Mesendoderm (in vitro differentiated cells): ENCODE results near the gene CADM2.
"Not testable (repeated sequence)": the region's sequence is repeated elsewhere in the genome, so short reads cannot be mapped to it uniquely, and the experiment has no call there.

ENCODE experiments used
- DNase-seq: peaks from one replicate; pipeline ENCODE4 v3.0.0; 2013
- H2AK5ac ChIP-seq: 2 replicates; pipeline ENCODE4 v1.6.1; 2013; ENCODE audit warnings: low read length, inconsistent platforms
- H2BK120ac ChIP-seq: 2 replicates; pipeline ENCODE4 v1.6.1; 2013; ENCODE audit warnings: low read depth, mild to moderate bottlenecking, low read length, moderate library complexity, mixed read lengths
- H2BK15ac ChIP-seq: replicated peaks from 2 replicates; pipeline ENCODE4 v1.6.1; 2013; ENCODE audit warnings: low read depth, mild to moderate bottlenecking, moderate library complexity
- H2BK5ac ChIP-seq: 2 replicates; pipeline ENCODE4 v1.6.1; 2013; ENCODE audit warnings: low read length, inconsistent platforms
- H3K18ac ChIP-seq: 2 replicates; pipeline ENCODE4 v1.6.1; 2013; ENCODE audit warnings: mild to moderate bottlenecking, low read length, mixed read lengths
- H3K23ac ChIP-seq: one replicate; pipeline ENCODE4 v1.6.1; 2013; ENCODE audit warnings: low read length
- H3K27ac ChIP-seq: 2 replicates; pipeline ENCODE4 v1.5.1; 2013; ENCODE audit warnings: low read depth, mild to moderate bottlenecking, inconsistent platforms, low read length, moderate library complexity
- H3K27me3 ChIP-seq: 2 replicates; pipeline ENCODE4 v1.6.1; 2013; ENCODE audit warnings: low read length, control low read depth, mild to moderate bottlenecking, inconsistent platforms; ENCODE audit not compliant: insufficient read depth, poor library complexity
- H3K36me3 ChIP-seq: 2 replicates; pipeline ENCODE4 v1.6.1; 2013; ENCODE audit warnings: low read length, inconsistent platforms; ENCODE audit not compliant: control insufficient read depth, insufficient read depth
- H3K4ac ChIP-seq: one replicate; pipeline ENCODE4 v1.6.1; 2013; ENCODE audit warnings: low read depth, mild to moderate bottlenecking, low read length, moderate library complexity
- H3K4me1 ChIP-seq: 2 replicates; pipeline ENCODE4 v1.6.1; 2013; ENCODE audit warnings: low read depth, low read length, inconsistent platforms; ENCODE audit not compliant: control insufficient read depth
- H3K4me2 ChIP-seq: 2 replicates; pipeline ENCODE4 v1.6.1; 2013; ENCODE audit warnings: low read length
- H3K4me3 ChIP-seq: 2 replicates; pipeline ENCODE4 v1.5.1; 2013; ENCODE audit warnings: mild to moderate bottlenecking, low read length
- H3K56ac ChIP-seq: one replicate; pipeline ENCODE4 v1.6.1; 2013; ENCODE audit warnings: low read length
- H3K79me1 ChIP-seq: 2 replicates; pipeline ENCODE4 v1.6.1; 2013; ENCODE audit warnings: low read length, inconsistent platforms
- H3K79me2 ChIP-seq: 2 replicates; pipeline ENCODE4 v1.6.1; 2013; ENCODE audit warnings: mild to moderate bottlenecking, low read length; ENCODE audit not compliant: control insufficient read depth, insufficient read depth
- H3K9ac ChIP-seq: 2 replicates; pipeline ENCODE4 v1.6.1; 2013; ENCODE audit warnings: low read length, inconsistent platforms
- H4K5ac ChIP-seq: one replicate; pipeline ENCODE4 v1.6.1; 2013; ENCODE audit warnings: low read length
- H4K8ac ChIP-seq: one replicate; pipeline ENCODE4 v1.6.1; 2013; ENCODE audit warnings: low read depth, mild to moderate bottlenecking, control low read depth, low read length, moderate library complexity
- whole genome bisulfite sequencing: extraction: QIAGEN DNeasy Blood & Tissue Kit; methylation state at CpG from one replicate; pipeline ENCODE4 v1.1.7; 2013; ENCODE audit warnings: low lambda C conversion rate, missing lambda C conversion rate; ENCODE audit not compliant: insufficient coverage; ENCODE audit errors: extremely low coverage; 5-methylcytosine and 5-hydroxymethylcytosine counted together

CADM2 gene

DNA sequence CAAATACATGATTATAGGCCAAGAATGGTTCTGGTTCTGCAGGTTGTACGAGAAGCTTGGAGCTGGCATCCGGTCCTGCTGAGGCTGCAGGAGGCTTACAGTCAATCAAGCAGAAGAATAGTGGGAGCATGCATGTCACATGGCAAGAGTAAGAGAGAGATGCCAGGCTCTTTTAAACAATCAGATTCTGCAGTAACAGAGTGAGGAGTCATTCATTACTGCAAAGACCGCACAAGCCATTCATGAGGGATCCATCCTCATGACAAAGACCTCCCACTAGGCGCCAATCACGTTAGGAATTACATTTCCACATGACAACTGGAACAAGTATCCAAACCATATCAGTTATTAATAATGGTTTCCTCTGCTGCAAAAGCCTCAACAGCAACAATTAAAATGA lies 536.8 kb downstream of the CADM2 start:
- Histone ChIP-seq H3K4me2 (no peak overlapping the region), H2BK120ac (no peak overlapping the region), H3K4ac (no peak overlapping the region), H2BK5ac (no peak overlapping the region), H3K79me1 (no peaks in the 10 kb centered on the region), H2AK5ac (no peak overlapping the region), H3K36me3 (no peaks in the 10 kb centered on the region), H3K4me3 (no peak overlapping the region), H3K4me1 (no peaks in the 10 kb centered on the region), H3K79me2 (no peaks in the 10 kb centered on the region), H3K27ac (no peak overlapping the region), H3K9ac (no peak overlapping the region), H4K8ac (no peak overlapping the region), H4K5ac (no peak overlapping the region), H3K18ac (no peak overlapping the region), H3K56ac (no peak overlapping the region), H3K27me3 (no peaks in the 10 kb centered on the region), H3K23ac (no peak overlapping the region), H2BK15ac (no peak overlapping the region)
- no CpG with 5 or more reads among the region's 5 CpGs for WGBS
- no peak for DNase-seq

DNA sequence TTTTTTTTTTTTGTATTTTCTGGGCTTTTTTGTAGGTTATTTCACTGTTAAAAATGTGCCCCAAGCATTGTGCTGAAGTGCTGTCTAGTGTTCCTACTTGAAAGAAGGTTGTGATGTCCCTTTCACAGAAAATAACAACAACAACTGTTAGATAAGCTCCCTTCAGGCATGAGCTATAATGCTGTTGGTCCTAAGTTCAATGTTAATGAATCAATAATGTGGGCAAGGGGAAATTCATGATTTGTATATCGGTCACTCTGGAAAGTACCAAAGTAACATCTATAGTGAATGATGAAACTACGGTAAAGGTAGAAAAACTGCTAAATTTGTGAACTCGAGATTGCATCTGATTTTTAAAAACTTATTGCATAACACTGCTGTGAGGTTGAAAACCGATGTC lies 539.4 kb downstream of the CADM2 start:
- Histone ChIP-seq H3K79me1 (no peaks in the 10 kb centered on the region), H3K27ac (no peak overlapping the region), H2AK5ac (no peak overlapping the region), H3K9ac (no peak overlapping the region), H2BK15ac (no peak overlapping the region), H3K79me2 (no peaks in the 10 kb centered on the region), H4K5ac (no peak overlapping the region), H4K8ac (no peak overlapping the region), H3K27me3 (no peaks in the 10 kb centered on the region), H2BK120ac (no peak overlapping the region), H3K18ac (no peak overlapping the region), H3K4ac (no peak overlapping the region), H3K56ac (no peak overlapping the region), H3K36me3 (no peaks in the 10 kb centered on the region), H3K4me1 (no peaks in the 10 kb centered on the region), H2BK5ac (no peak overlapping the region), H3K4me3 (no peak overlapping the region), H3K4me2 (no peak overlapping the region), H3K23ac (no peak overlapping the region)
- no CpG with 5 or more reads among the region's 4 CpGs for WGBS
- DNase-seq = no peak

DNA sequence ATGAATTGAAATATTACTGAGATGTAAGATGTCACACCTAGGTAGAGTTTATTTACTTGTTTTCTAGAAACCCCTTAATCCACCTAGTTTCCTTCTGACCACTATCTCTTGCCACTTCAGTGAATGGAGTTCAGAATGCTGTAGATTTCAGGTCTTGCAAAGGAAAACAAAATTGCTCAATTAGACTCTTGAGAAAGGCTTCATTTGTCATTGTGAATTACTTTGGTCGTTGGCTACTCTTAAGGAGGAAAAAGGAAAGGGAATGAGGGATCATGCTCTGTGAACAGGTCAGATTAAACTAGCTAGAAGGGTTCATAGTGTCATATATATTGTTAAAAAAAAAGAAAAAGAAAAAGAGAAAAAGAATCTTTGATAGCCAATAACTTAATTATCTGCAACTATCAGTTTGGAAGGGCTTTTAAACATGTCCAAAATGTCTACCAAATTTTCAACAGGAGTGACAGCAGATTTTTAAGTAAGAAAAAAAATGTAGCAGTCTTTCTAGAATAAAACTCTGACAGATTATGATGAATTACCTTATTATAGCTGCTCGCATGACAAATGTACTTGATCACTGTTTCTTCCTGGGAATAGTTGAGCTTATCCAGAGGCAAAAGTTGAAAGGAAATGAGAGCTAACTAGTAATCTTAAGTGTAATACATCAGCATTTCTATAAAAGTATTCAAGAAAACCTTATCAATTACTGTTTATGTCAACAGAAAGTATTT lies 543.5 kb downstream of the CADM2 start:
- no peaks in the 10 kb centered on the region for H3K79me2 ChIP-seq
- no peak overlapping the region for H3K4ac ChIP-seq
- no peaks in the 10 kb centered on the region for H3K27me3 ChIP-seq
- H2BK15ac ChIP-seq = no peak overlapping the region
- no peak overlapping the region for H3K9ac ChIP-seq
- no peak overlapping the region for H3K4me2 ChIP-seq
- no peak for DNase-seq
- no peaks in the 10 kb centered on the region for H3K79me1 ChIP-seq
- H2AK5ac ChIP-seq = no peak overlapping the region
- H4K5ac ChIP-seq = no peak overlapping the region
- H3K27ac ChIP-seq = no peak overlapping the region
- H2BK5ac ChIP-seq = no peak overlapping the region
- H3K56ac ChIP-seq = no peak overlapping the region
- H3K36me3 ChIP-seq = no peaks in the 10 kb centered on the region
- no peak overlapping the region for H3K18ac ChIP-seq
- no peak overlapping the region for H3K23ac ChIP-seq
- H2BK120ac ChIP-seq = no peak overlapping the region
- no peak overlapping the region for H4K8ac ChIP-seq
- no peaks in the 10 kb centered on the region for H3K4me1 ChIP-seq
- no CpG with 5 or more reads among the region's 2 CpGs for WGBS
- no peak overlapping the region for H3K4me3 ChIP-seq

DNA sequence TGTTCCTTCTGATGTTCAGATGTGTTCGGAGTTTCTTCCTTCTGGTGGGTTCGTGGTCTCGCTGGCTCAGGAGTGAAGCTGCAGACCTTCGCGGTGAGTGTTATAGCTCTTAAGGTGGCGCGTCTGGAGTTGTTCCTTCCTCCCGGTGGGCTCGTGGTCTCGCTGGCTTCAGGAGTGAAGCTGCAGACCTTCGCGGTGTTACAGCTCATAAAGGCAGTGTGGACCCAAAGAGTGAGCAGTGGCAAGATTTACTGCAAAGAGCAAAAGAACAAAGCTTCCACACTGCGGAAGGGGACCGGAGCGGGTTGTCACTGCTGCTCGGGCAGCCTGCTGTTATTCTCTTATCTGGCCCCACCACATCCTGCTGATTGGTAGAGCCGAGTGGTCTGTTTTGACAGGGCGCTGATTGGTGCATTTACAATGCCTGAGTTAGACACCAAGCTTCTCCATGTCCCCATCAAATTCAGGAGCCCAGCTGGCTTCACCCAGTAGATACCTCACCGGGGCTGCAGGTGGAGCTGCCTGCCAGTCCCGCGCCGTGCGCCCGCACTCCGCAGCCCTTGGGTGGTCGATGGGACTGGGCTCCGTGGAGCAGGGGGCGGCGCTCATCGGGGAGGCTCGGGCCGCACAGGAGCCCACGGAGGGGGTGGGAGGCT lies 545.5 kb downstream of the CADM2 start:
- not testable (repeated sequence) for H3K4me2 ChIP-seq, DNase-seq, H4K5ac ChIP-seq, H3K4me3 ChIP-seq, H2BK120ac ChIP-seq, H3K4ac ChIP-seq, H3K36me3 ChIP-seq, H3K27ac ChIP-seq, H2BK15ac ChIP-seq, H3K56ac ChIP-seq, H3K4me1 ChIP-seq, H4K8ac ChIP-seq, H3K79me2 ChIP-seq, H3K23ac ChIP-seq, H3K9ac ChIP-seq, H3K79me1 ChIP-seq, H3K18ac ChIP-seq, H3K27me3 ChIP-seq, H2BK5ac ChIP-seq, H2AK5ac ChIP-seq
- no CpG with 5 or more reads among the region's 33 CpGs for WGBS

DNA sequence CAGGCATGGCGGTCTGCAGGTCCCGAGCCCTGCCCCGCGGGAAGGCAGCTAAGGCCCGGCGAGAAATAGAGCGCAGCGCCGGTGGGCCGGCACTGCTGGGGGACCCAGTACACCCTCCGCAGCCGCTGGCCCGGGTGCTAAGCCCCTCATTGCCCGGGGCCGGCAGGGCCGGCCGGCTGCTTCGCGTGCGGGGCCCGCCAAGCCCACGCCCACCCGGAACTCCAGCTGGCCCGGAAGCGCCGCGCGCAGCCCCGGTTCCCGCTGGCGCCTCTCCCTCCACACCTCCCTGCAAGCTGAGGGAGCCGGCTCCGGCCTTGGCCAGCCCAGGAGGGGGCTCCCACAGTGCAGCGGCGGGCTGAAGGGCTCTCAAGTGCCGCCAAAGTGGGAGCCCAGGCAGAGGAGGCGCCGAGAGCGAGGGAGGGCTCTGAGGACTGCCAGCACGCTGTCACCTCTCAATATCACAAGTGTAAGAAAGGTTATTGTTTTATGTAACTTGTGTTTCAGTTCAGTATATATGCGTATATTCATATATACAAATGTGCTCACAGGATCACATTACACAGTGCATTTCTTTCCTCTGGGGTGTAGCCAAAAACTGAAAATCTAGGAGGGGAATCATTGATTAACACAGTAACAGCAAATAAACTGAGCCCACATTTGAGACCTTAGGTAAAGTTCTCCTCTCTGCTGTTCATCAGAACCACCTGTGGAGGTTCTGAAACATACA lies 546.2 kb downstream of the CADM2 start:
- not testable (repeated sequence) for H3K4me1 ChIP-seq, H3K4me2 ChIP-seq, H3K18ac ChIP-seq, H4K8ac ChIP-seq, H3K56ac ChIP-seq, H2BK5ac ChIP-seq, H4K5ac ChIP-seq, H3K4ac ChIP-seq, H2AK5ac ChIP-seq, H3K4me3 ChIP-seq, H3K23ac ChIP-seq, H2BK120ac ChIP-seq, H3K9ac ChIP-seq, H2BK15ac ChIP-seq, H3K27ac ChIP-seq, H3K36me3 ChIP-seq, H3K79me2 ChIP-seq, H3K27me3 ChIP-seq, DNase-seq, H3K79me1 ChIP-seq
- no CpG with 5 or more reads among the region's 41 CpGs for WGBS
